Measurements from ENCODE around the gene LYZL2. TPM values are rescaled to one million over a fixed set of nuclear protein-coding genes. Genes with fewer than 3 reads are reported as not detected.
"Not testable (repeated sequence)": the region's sequence is repeated elsewhere in the genome, so short reads cannot be mapped to it uniquely, and the experiment has no call there.

Gene LYZL2
- total RNA-seq, 1 donor: not detected

- no peak for TF ChIP-seq CTCF (IDR thresholded peaks at IDR 0.05; ENCODE audit: extremely low read depth, low read depth, low read length)
- Histone ChIP-seq H3K79me2 (ENCODE audit: insufficient read depth, low read length) (no peaks in the 10 kb centered on the region), H4K20me1 (ENCODE audit: insufficient read depth, low read length) (no peaks in the 10 kb centered on the region), H3K9me3 (ENCODE audit: low read depth, low read length) (no peaks in the 10 kb centered on the region), H3K4me1 (ENCODE audit: insufficient read depth, low read length) (peaks cover 12% of the 10 kb centered on the region), H3K27me3 (ENCODE audit: insufficient read depth, low read length) (no peaks in the 10 kb centered on the region), H3K4me2 (ENCODE audit: insufficient read depth, low read length) (no peak overlapping the region), H2AFZ (ENCODE audit: low read length) (no peak overlapping the region), H3K4me3 (ENCODE audit: insufficient read depth, low read length) (no peak overlapping the region), H3K27ac (ENCODE audit: low read depth, low read length) (no peak overlapping the region), H3K36me3 (ENCODE audit: insufficient read depth, low read length) (no peaks in the 10 kb centered on the region)
- no peak for DNase-seq (ENCODE audit: insufficient read length, low spot score, missing footprints)
Observed at GRCh38 chr10:30607814-30608213, 21.7 kb downstream of the LYZL2 start.

DNA sequence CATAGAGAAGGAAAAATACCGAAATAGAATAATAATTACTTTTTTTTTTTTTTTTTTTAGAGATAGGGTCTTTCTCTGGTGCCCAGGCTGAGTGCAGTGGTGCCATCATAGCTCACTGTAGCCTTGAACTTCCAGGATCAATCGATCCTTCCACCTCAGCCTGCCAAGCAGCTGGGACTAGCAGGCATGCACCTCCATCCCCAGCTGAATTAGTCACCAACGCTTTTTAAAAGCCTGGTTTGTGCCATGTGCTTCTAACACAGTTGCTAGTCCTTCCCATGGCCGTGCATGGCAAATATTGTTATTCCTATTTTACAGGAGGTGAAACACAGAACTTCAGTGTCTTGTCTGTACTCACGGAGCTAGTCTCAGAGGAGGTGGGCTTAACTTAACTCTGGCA is 23.2 kb downstream of the LYZL2 start:
- Histone ChIP-seq H3K4me3 (ENCODE audit: insufficient read depth, low read length) (no peak overlapping the region), H3K27ac (ENCODE audit: low read depth, low read length) (no peak overlapping the region), H3K9me3 (ENCODE audit: low read depth, low read length) (no peaks in the 10 kb centered on the region), H3K36me3 (ENCODE audit: insufficient read depth, low read length) (no peaks in the 10 kb centered on the region), H4K20me1 (ENCODE audit: insufficient read depth, low read length) (no peaks in the 10 kb centered on the region), H3K79me2 (ENCODE audit: insufficient read depth, low read length) (no peaks in the 10 kb centered on the region), H2AFZ (ENCODE audit: low read length) (no peak overlapping the region), H3K4me1 (ENCODE audit: insufficient read depth, low read length) (peaks cover 12% of the 10 kb centered on the region), H3K27me3 (ENCODE audit: insufficient read depth, low read length) (no peaks in the 10 kb centered on the region), H3K4me2 (ENCODE audit: insufficient read depth, low read length) (no peak overlapping the region)
- TF ChIP-seq CTCF (IDR thresholded peaks at IDR 0.05; ENCODE audit: extremely low read depth, low read depth, low read length): no peak
- DNase-seq (ENCODE audit: insufficient read length, low spot score, missing footprints): no peak

GRCh38 chr10:30605341-30606121 is 24.0 kb downstream of the LYZL2 start:
- Histone ChIP-seq H2AFZ (ENCODE audit: low read length) (peak overlapping the region; percentile 53), H3K4me1 (ENCODE audit: insufficient read depth, low read length) (peaks cover 12% of the 10 kb centered on the region), H3K27ac (ENCODE audit: low read depth, low read length) (peak overlapping the region; percentile 5)
- not testable (repeated sequence) for H3K4me3 ChIP-seq (ENCODE audit: insufficient read depth, low read length); H3K27me3 ChIP-seq (ENCODE audit: insufficient read depth, low read length); H3K9me3 ChIP-seq (ENCODE audit: low read depth, low read length); DNase-seq (ENCODE audit: insufficient read length, low spot score, missing footprints); H4K20me1 ChIP-seq (ENCODE audit: insufficient read depth, low read length); H3K4me2 ChIP-seq (ENCODE audit: insufficient read depth, low read length); H3K36me3 ChIP-seq (ENCODE audit: insufficient read depth, low read length); H3K79me2 ChIP-seq (ENCODE audit: insufficient read depth, low read length)

- Histone ChIP-seq H3K4me3 (ENCODE audit: insufficient read depth, low read length) (no peak overlapping the region), H2AFZ (ENCODE audit: low read length) (no peak overlapping the region), H3K27ac (ENCODE audit: low read depth, low read length) (no peak overlapping the region), H3K27me3 (ENCODE audit: insufficient read depth, low read length) (no peaks in the 10 kb centered on the region), H3K4me1 (ENCODE audit: insufficient read depth, low read length) (peaks cover 12% of the 10 kb centered on the region), H4K20me1 (ENCODE audit: insufficient read depth, low read length) (no peaks in the 10 kb centered on the region), H3K4me2 (ENCODE audit: insufficient read depth, low read length) (no peak overlapping the region), H3K36me3 (ENCODE audit: insufficient read depth, low read length) (no peaks in the 10 kb centered on the region), H3K79me2 (ENCODE audit: insufficient read depth, low read length) (no peaks in the 10 kb centered on the region), H3K9me3 (ENCODE audit: low read depth, low read length) (no peaks in the 10 kb centered on the region)
- no peak for DNase-seq (ENCODE audit: insufficient read length, low spot score, missing footprints)
- no peak for TF ChIP-seq CTCF (IDR thresholded peaks at IDR 0.05; ENCODE audit: extremely low read depth, low read depth, low read length)
Observed at GRCh38 chr10:30603589-30603988, 26.0 kb downstream of the LYZL2 start.

Data from osteoblast (primary cell).